Fibroblast of the aortic adventitia (primary cell): ENCODE results near the gene PDE6C. TPM values are rescaled to one million over a fixed set of nuclear protein-coding genes. Genes with fewer than 3 reads are reported as not detected.

Experiments
- total RNA-seq: library from RNA; depleted of rRNA; stranded (reverse); fragments of >200 nt; gene quantifications from 2 replicates; pipeline ENCODE4 v1.2.3, GENCODE V29; 2012; ENCODE audit warnings: low replicate concordance

Gene PDE6C
- total RNA-seq, 1 donor: not detected

Other genes starting within 250 kb of the PDE6C start
- gene MYOF, start 130.2 kb upstream of the PDE6C start, total RNA-seq: 381 and 408 TPM in 2 replicates
- gene CEP55, start 115.9 kb upstream of the PDE6C start, total RNA-seq: 2.7 and 36.9 TPM in 2 replicates
- gene FFAR4, start 45.9 kb upstream of the PDE6C start, total RNA-seq: not detected in 2 replicates
- gene RBP4, start 11.3 kb upstream of the PDE6C start, total RNA-seq: 1.9 and 2.5 TPM in 2 replicates
- gene FRA10AC1, start 90.1 kb downstream of the PDE6C start, total RNA-seq: 9.6 and 11.3 TPM in 2 replicates
- gene LGI1, start 145.4 kb downstream of the PDE6C start, total RNA-seq: 0.16 and 0.18 TPM in 2 replicates